DMS79 treated with DMSO at 0.1 percent for 48 hours (cell line): ENCODE results near the gene LHFPL3.
A peak's percentile ranks its signal among the peaks of the same experiment; 100 is the strongest.

Experiments used
- DNase-seq: peaks from one replicate; lab custom pipeline; 2025; lab: John Stamatoyannopoulos, UW

The LHFPL3 gene

DNA sequence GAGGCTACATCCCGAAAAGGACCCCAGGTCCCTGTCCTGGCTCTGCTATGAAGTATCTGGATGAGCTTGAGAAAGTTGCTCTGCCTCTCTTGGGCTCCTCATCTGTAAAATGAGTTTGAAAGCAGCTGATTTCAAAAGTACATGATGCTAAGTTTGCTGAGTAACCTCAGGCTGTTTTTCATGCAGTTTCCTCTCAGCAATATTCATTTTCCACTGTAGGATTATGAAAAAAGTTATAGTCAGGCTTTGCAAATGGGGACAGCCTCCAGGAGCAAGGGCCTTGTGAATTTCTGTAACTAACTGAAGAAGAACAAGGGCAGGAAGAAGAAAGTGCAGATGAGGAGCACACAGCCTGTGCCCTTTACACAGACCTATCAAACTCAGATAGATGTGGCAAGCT is 518.3 kb downstream of the LHFPL3 start:
- no peak for DNase-seq

DNA sequence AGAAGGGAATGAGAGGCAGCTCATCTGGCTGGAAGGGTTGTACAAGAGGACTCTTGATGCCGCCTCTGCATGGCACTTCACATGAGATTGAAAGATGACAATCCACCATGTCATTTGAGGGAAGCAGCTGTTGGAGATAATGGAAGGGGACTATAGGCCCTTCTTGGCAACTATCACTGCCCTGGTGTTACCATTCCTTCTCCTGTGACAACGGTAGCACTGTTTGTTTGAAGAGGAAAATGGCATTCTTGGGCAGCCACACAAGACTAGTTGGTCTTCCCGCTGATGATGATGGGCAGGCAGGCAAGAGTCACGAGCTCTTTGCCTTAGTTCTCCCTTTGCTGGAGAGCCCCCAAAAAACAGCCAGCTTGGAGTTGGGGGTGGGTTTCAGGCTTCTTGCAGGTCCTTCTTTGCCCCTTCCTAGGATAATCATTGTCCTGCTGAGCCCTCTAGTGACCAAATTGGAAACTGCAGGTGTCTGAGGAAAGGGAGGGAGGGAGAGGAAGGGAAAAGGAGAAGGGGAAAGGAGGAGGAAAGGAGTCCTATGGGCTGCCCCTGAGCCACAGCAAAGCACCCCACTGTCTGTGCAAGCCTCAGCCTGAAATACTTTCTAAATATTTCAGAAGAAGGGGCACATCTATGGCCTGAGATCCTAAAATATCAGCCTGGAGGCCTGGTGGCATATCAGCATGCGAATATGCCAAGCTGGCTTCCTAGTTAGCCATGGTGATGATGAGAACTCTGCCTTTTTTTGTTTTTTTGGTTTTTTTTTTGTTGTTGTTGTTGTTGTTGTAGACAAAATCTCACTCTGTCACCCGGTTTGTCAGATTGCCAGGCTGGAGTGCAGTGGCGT is 520.0 kb downstream of the LHFPL3 start:
- peak; percentile 48 for DNase-seq

DNA sequence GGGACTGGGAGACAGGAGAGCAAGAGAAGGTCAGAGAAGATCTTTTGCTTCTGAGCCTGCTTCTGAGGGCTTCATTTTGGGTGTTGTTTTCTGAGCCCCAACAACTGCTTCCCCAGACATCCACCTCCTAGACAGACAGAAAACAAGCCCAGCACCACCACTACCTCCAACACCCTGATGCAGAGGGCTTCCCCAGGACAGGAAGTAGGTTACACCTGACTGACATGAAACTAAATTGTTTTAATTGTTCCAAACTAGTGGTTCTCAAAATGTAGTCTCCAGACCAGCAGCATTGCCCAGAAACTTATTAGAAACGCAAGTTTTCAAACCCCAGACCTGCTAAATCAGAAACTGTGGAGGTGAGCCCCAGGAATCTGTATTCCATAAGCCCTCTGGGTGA is 522.0 kb downstream of the LHFPL3 start:
- no peak for DNase-seq

DNA sequence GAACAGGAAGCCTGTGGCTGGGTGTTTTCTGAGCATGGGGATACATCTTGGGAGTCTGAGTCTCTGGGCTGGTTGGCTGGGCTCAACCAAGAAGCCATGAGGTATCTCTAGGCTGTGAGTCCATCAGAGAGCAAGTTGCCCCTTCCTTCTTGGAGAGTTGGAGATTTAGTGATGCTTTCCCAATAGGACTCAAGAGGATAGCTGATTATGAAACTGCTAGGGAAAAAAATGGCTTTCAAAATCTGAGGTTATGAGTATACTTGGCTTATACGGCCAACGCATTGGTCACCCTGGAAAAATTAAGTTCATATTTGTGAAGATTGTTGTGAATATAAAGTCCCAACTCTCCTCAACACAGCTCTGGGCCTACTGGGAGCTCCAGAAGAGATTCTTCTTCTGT is 522.9 kb downstream of the LHFPL3 start:
- no peak for DNase-seq

DNA sequence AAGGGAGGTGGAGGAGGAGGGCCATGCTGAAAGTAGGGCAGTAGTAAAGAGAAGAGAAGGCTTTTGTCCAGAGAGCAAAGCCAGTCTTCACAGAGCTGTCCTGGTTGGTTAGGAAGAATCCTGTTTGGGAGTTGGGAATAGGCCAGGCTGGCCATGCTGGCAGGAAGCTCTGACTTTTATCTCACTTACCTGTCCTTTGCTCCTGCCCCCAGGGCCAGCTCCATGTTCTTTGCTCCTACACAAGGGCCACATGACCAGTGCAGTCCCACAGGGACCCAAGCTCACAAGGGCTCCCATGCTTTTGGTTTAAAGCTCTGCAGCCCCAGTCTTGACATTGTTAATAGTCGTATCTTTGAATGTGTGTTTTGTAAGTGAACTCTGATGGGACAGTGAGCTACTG is 524.0 kb downstream of the LHFPL3 start:
- DNase-seq = no peak

DNA sequence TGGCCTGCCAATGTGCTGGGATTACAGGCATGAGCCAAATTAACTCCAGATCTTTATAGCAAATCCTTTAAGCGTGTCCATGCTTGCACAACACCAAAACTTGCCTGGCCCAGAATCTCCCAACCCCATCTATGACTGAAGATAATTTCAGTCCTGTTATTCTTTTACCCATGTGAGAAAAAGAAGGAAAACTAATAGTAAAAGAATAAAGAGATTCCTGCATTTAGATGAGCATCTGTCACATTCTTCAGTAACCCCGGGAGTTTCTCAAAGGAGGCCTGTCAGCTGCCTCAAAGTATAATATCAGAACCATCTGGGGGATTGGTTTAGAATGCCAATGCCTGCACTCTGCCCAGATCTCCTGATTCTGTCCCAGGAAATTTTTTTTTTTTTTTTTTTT is 527.5 kb downstream of the LHFPL3 start:
- no peak for DNase-seq

DNA sequence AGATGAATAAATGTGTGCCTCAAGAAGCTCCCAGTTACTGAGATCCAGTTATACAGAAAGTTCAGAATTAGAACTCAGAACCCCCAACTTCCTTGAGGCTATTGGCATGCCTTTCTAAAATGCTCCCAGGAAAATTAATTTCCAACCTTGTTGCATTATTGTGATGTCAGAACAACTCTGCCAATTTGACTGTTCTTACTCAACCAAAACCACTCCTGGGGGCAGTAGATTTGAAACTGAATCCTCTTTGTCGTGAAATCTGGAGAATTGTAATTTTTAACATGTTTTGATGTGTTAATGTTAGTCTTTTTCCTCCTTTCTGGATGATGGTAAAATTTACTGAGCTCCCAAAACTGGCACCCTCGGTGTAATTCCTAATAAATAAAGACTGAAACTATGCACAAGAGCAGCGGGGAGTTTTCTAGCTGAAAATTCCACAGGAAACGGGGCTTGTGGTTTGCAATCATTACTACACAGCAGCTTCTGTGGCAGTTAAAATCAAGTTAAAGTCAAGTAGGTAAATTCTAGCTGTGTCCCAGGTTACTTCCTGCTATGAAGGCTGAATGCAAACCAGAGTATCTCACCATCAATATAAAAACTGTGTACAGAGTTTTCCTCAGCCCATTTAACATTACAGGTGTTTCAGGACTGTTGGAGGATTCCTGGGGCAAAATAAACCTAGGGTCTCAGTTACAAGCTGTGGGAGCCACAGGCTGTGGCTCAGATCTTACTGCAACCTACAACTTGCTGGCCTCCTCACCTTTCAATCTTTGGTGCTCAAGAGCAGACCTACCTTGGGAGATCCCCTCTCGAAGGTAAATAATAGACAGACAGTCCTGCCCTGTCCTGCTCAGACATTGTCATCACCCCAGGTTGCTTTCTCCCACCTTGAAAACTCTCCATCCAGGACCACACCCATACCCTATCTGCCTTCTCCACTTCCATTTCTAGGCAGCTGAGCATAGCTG is 529.3 kb downstream of the LHFPL3 start:
- DNase-seq = no peak

DNA sequence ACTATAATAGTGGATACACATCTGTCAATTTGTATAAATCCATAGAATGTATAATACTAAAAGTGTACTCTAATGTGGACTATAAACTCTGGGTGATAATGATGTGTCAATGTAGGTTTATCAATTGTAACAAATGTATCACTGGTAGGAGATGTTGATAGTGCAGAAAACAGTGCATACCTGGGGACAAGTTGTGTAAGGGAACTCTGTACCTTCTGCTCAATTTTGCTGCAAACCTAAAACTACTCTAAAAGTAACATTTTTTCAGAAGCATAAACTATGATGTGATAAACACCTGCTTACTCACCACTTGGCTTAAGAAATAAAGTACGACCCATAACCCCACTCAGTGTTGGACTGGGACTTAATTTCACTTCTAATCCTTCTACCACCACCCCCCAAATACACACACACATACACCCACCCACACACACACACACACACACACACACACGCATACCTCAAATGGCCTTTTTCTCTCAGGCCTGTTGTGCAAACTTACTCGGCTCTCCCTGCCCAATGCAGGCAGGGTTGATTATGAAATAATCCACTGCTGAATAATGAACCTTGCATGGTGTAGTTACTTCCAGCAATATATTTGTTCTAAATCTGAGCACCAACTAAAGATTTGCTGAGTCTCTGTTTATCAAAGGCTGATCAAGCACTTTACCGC is 531.5 kb downstream of the LHFPL3 start:
- DNase-seq = no peak

DNA sequence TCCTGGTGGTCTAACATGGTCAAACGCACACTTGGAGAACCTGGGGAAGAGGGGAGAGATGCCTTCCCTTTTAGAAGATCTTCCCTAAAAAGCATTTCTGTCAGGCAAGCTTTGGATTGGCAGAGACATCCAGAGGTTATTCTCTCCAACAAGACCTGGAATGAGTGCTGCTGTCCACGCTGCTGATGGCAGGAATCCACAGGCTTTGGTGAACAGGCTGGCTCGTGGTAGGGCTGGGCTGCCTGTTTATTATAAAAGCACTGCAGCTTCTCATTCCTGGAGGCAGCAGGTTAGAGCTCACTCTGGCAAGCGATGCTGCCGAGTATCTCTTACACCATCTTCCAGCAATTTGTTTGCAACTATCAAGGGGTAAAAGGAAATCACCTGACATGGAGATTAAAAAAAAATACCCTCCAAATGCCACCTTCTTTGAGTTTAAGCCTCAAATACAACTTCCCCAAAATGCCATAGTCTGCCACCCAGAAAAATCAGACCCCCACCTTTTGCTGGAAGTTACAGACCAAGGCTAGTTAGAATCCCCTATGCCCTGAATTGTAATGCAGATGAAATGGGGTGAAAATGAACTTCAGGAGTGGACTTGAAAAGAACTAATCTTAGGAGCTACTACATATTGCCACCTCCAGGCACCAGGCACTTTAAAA is 533.5 kb downstream of the LHFPL3 start:
- no peak for DNase-seq

DNA sequence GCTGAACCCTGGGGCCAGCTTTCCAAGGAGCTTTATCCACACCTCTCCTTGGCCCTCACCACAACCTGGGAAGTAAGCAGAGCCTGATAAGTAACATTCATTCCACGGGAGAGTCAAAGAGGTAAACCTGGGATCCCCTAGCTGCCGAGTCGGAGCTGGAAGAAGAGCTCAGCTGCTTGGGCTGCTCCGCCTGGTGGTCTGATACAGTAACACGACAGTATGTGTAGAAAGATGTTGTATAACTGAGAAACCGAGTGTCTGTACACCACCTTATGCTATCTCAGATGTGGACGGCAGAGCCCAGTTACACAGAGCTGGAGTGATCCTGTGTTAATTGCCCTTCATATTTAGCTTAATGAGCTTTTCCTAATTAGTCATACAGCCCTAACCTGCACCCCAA is 534.3 kb downstream of the LHFPL3 start:
- no peak for DNase-seq

DNA sequence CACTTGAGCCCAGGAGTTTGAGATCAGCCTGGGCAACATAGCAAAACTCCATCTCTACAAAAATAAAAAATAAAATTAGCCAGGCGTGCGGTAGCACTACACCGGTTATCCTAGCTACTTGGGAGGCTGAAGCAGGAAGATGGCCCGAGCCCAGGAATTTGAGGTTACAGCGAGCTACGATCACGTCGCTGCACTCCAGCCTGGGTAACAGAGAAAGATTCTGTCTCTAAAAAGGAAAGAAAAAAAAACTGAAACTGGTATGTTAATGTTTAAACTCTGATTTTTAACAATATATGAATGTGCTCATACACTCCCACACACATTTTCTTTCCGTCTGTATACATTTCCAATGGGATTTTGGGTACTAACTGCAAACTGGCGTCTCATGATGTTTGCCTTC is 545.0 kb downstream of the LHFPL3 start:
- no peak for DNase-seq

DNA sequence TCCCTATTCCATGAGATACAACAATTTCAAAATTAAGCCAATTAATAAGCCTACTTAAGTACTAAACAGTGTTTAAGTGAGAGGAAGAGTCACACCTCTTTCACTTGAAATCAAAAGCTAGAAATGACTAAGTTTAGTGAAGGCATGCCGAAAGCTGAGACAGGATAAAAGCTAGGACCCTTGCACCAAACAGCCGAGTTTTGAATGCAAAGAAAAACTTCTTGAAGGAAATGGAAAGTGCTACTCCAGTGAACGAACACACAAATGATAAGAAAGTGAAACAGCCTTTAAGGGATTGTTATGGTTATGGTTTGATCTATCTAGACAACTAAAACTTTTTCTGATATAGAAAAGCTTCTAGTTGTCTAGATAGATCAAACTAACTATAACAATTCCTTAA is 550.2 kb downstream of the LHFPL3 start:
- DNase-seq = no peak

DNA sequence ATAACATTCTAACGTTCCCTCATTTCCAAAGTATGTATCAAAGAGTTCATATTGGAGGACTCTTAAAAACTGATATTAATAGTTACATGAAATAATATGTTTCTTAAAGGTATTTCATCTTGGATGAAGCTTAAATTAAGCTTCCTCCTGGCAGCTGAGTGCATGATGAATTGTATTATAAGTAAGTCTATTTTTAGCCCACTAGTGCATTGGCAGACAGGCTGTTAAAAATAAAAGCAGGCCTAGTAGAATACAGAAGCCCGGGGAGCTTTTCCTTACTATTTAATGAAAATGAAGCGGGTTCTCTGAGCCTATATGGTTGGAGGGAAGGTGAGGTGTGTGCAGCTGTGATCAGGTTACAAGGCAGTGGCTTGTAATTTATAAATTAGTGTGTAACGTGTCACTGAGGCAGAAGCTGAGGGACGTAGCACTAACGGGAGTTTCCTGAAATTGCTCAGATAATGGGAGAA is 554.9 kb downstream of the LHFPL3 start:
- no peak for DNase-seq

DNA sequence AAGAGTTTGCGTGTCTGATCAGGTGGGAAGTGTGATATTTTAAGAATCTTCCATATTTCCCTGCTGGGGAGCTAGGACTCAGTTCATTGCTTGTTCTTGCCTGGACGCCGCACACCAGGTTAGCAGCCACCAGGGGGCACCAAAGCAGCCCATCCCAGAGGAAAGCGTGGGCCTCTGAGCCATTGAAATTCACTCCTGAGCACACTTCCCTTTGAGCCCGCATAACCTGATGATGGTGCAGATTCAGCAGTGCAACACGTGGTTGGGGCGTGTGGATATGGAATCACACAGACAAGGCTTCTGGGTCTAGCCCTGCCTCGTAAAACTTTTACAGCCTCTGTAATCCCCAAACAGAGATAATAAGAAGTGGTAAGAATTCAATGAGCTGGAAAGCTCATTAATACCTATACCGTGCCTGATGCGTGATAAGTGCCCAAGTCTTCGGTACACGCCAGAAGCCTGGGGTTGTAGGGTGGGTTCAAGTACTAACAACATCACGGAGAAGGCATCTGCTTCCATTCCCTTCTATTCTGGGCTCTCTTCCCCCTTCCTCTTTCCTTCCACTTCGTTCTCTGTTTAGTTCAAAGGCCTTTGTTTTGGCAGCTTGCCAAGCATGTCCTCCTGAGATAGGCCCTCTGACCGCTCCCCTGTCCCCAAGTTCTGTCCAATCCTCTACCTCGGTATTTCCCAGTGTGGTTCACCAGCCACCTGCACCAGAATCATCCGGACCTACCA is 555.5 kb downstream of the LHFPL3 start:
- DNase-seq = peak; percentile 65

DNA sequence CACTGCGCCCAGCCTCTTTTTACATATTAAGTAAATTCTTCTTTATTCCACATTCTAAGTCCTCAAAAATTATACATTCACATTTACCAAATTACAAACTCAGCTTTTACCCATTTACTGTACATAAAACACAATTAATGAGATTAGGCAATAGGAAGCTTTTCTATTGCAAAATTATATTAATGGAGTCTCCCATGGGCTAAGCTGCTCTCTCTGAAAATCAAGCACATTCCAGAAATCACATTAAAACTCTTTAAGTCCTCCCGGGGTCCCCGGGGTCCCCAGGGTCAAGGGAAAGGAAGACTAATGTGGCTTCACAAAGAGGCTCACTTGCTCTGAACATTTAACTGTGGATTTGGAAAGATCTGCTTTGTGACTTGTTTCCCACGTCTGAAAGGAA is 558.2 kb downstream of the LHFPL3 start:
- DNase-seq = no peak

DNA sequence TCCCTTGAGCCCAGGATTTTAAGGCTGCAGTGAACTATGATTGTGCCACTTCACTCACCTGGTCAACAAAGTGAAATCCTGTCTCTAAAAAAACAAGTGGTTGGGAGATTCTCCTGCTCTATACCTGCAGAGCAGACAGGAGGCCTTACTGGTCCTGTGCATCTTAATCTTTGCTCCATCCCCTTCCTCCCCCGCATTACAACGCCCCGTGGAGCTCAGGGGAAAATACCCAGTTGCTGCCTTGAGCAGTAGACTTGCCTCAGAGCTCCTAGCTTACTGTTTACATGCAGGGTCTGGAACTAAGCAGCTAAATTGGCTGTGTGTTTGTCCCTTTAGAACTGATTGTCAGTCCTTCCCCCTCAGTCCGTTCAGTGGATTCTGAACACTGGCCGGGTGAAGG is 561.8 kb downstream of the LHFPL3 start:
- no peak for DNase-seq

DNA sequence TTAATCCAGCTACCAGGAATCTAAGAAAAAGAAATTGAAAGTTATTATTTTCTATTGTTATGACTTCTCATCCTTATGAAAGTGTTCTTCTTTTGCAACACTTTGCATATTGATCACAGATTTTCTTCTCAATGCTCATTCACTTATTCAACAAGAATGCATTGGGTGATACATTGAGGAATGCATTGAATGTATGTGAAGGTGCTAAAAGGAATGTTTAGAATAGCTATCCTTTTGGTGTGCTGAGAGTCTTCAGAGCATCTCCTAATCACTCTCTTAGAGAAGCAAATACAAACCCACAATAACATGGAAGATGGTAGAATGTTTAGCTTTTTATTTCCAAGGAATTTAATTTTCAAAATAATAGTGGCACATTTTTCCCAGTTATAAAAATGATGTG is 563.5 kb downstream of the LHFPL3 start:
- DNase-seq = no peak

DNA sequence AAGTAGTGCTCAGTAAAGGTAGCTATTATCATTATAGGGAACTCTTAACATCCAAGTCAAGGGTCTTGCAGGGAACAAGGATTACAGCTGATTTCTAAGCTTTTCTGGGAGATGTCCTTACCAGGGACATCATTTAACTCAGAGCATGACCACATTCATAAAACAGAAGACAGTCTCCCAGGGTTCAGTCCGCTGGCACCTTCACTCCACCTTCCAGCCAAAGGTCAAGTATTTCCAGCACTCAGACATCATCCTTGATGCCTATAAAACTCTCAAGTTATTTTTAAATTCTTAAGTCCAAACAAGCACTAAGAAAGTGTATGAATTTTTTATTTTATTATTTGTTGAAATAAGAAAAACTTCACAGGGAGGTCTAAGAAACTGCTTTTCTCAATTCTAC is 565.9 kb downstream of the LHFPL3 start:
- no peak for DNase-seq

DNA sequence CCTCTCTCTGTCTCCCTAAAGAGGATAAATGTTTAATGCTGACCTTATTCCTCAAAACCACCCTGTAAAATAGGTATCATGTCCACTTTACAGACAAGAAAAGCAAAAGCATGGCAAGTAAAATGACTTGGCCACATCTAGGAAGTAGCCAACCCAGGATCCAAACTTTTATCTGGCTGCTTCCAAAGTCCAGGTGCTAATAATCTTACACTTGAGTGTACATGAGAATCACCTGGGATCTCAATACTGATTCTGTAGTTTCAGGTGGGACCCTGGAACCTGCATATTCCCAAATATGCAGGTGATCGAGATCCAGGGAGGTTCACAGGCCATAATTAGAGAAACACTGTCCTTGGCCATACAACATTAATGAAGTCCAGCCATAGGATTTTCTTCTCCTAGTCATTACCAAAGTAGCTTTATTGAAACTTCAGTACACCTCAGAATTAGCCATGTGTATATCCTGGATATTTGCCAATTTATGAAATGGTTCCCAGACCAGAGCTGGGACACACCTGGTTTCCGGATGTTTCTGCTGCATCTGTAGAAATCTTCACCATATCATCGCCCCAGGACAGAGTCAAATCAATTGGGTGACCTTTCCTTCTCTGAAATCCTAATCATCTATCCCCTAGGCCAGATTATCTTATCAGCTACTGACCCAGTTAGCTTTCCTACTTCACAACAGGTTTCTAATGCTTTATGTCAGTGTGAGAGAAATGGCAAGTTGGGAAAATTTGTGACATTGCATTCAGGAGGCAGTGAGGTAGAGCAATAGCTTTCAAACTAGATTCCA is 566.5 kb downstream of the LHFPL3 start:
- DNase-seq = no peak

DNA sequence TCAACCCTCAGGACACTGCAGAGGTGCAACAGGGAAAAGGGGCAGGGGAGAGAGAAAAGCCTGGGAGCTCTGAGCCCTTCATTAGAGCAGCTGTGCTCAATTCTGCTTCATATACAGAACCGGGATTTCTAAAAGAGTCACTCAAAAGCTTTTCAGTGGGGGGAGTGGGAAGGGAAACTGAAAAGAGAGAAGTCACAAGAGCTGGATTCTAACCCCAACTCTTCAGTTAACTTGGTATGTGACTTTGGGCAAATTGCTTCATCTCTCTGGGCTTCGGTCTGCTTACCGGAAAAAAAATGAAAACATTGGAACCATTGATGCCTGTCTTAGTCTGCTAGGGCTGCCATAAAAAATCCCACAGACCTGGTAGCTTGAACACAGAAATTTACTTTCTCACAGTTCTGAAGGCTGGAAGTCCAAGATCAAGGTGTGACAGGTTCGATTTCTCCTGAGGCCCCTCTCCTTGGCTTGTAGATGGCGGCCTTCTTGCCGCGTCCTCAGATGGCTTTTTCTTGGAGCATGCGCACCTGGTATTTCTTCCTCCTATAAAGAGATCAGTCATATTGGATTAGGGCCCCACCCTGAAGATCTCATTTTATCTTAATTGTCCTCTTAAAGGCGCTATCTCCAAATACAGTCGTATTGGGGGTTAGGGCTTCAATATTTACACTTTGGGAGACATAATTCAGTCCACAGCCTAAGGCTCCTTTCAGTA is 567.3 kb downstream of the LHFPL3 start:
- peak; percentile 47 for DNase-seq
